CD4-positive, CD25-positive, alpha-beta regulatory T cell (primary cell): Measurements from ENCODE around the gene DCAF8. TPM values are rescaled to one million over a fixed set of nuclear protein-coding genes. Genes with fewer than 3 reads are reported as not detected.

ENCODE experiments used
- polyA plus RNA-seq, 4 donors: library from polyadenylated mRNA; unstranded; fragments of 300-500 nt; fragmentation: Illumina TruSeq; gene quantifications; one replicate each; pipeline ENCODE4 v1.2.3, GENCODE V29; 2021
- total RNA-seq: library from RNA; stranded (reverse); gene quantifications from one replicate; pipeline ENCODE4 v1.2.3, GENCODE V29; 2022

Gene DCAF8
- total and polyA plus RNA-seq, 5 donors from 2014 or later, result 50.3 to 182 (median 56.2) TPM

Other genes with a start within 250 kb of the DCAF8 start
- gene PIGM, start 230.6 kb downstream of the DCAF8 start, total RNA-seq, result 3.6 TPM
- gene PIGM, start 230.6 kb downstream of the DCAF8 start, polyA plus RNA-seq, result 1 to 10 TPM; 4.3 to 5.5 (median 4.7) TPM
- not detected for gene KCNJ10, start 192.4 kb downstream of the DCAF8 start, total RNA-seq
- gene KCNJ10, start 192.4 kb downstream of the DCAF8 start, polyA plus RNA-seq, result not detected
- not detected for gene KCNJ9, start 181.0 kb downstream of the DCAF8 start, total RNA-seq
- under 1 TPM in 2 of 4 donors, not detected in 2; 0.05 to 0.25 TPM for gene KCNJ9, start 181.0 kb downstream of the DCAF8 start, polyA plus RNA-seq
- gene IGSF8, start 163.9 kb downstream of the DCAF8 start, total RNA-seq, result 33.9 TPM
- 10 to 100 TPM; 39.2 to 45.5 (median 43.0) TPM for gene IGSF8, start 163.9 kb downstream of the DCAF8 start, polyA plus RNA-seq
- not detected for gene ATP1A2, start 146.8 kb downstream of the DCAF8 start, total RNA-seq
- gene ATP1A2, start 146.8 kb downstream of the DCAF8 start, polyA plus RNA-seq, result not detected
- gene ATP1A4, start 110.9 kb downstream of the DCAF8 start, total RNA-seq, result not detected
- gene ATP1A4, start 110.9 kb downstream of the DCAF8 start, polyA plus RNA-seq, result not detected
- gene CASQ1, start 72.0 kb downstream of the DCAF8 start, total RNA-seq, result not detected
- gene CASQ1, start 72.0 kb downstream of the DCAF8 start, polyA plus RNA-seq, result not detected
- gene PEA15, start 57.2 kb downstream of the DCAF8 start, total RNA-seq, result 21.5 TPM
- gene PEA15, start 57.2 kb downstream of the DCAF8 start, polyA plus RNA-seq, result 10 to 100 TPM in 1 of 4 donors, 1 to 10 TPM in 3; 7.5 to 10.2 (median 8.3) TPM
- 44.4 TPM for gene PEX19, start 22.6 kb upstream of the DCAF8 start, total RNA-seq
- 10 to 100 TPM; 55.6 to 61.5 (median 58.8) TPM for gene PEX19, start 22.6 kb upstream of the DCAF8 start, polyA plus RNA-seq
- gene COPA, start 80.7 kb upstream of the DCAF8 start, total RNA-seq, result 150 TPM
- 100 to 1,000 TPM; 121 to 140 (median 133) TPM for gene COPA, start 80.7 kb upstream of the DCAF8 start, polyA plus RNA-seq
- gene NCSTN, start 80.8 kb upstream of the DCAF8 start, total RNA-seq, result 80.5 TPM
- 10 to 100 TPM; 59.3 to 66.3 (median 60.7) TPM for gene NCSTN, start 80.8 kb upstream of the DCAF8 start, polyA plus RNA-seq
- not detected for gene NHLH1, start 104.5 kb upstream of the DCAF8 start, total RNA-seq
- gene NHLH1, start 104.5 kb upstream of the DCAF8 start, polyA plus RNA-seq, result under 1 TPM in 1 of 4 donors, not detected in 3; 0.06 TPM
- 0.07 TPM for gene VANGL2, start 138.0 kb upstream of the DCAF8 start, total RNA-seq
- not detected for gene VANGL2, start 138.0 kb upstream of the DCAF8 start, polyA plus RNA-seq